NCI-H1930 (cell line): ENCODE results near the gene G3BP1.
A peak's percentile ranks its signal among the peaks of the same experiment; 100 is the strongest.
"Not testable (repeated sequence)": the region's sequence is repeated elsewhere in the genome, so short reads cannot be mapped to it uniquely, and the experiment has no call there.

Experiments
- DNase-seq, 2 experiments: peaks; one replicate each; lab custom pipeline; 2025; lab: John Stamatoyannopoulos, UW

The G3BP1 gene

GRCh38 chr5:151755383-151755782, 16.4 kb upstream of the G3BP1 start:
- DNase-seq: no peak

- no peak for DNase-seq
These were observed 14.3 kb upstream of the G3BP1 start for GRCh38 chr5:151757233-151758140.

- no peak for DNase-seq
These were observed 13.7 kb upstream of the G3BP1 start for GRCh38 chr5:151758141-151758429.

GRCh38 chr5:151758430-151759241, 13.1 kb upstream of the G3BP1 start, which contains the start of gene ATOX1:
Gene ATOX1, minus strand, starts transcription at chr5:151758631. Its CDS starts 80 bp downstream, at chr5:151758551.
- peak; percentile 79 to 80 for DNase-seq

- no peak for DNase-seq
These were observed 7.0 kb upstream of the G3BP1 start for GRCh38 chr5:151764801-151765200.

- no peak for DNase-seq
These were observed 4.8 kb upstream of the G3BP1 start for GRCh38 chr5:151766975-151767374.

GRCh38 chr5:151770383-151771258, 1.1 kb upstream of the G3BP1 start:
- DNase-seq: peak; percentile 39 to 63

- DNase-seq: peak in 1 of 2 experiments; percentile 49
These were observed 483 bp downstream of the G3BP1 start for GRCh38 chr5:151772029-151772845.

GRCh38 chr5:151772846-151773561, 1.2 kb downstream of the G3BP1 start:
- DNase-seq: no peak

- DNase-seq: no peak
These were observed 2.2 kb downstream of the G3BP1 start for GRCh38 chr5:151773951-151774350.

- no peak for DNase-seq
These were observed 3.4 kb downstream of the G3BP1 start for GRCh38 chr5:151775025-151775606.

- no peak for DNase-seq
These were observed 7.9 kb downstream of the G3BP1 start for GRCh38 chr5:151779531-151780125.

- no peak for DNase-seq
These were observed 8.6 kb downstream of the G3BP1 start for GRCh38 chr5:151780348-151780747.

- no peak for DNase-seq
These were observed 9.4 kb downstream of the G3BP1 start for GRCh38 chr5:151781201-151781600.

GRCh38 chr5:151783664-151784063, 11.9 kb downstream of the G3BP1 start:
- DNase-seq: not testable (repeated sequence)

GRCh38 chr5:151784141-151784540, 12.4 kb downstream of the G3BP1 start:
- DNase-seq: no peak

- DNase-seq: no peak
These were observed 14.7 kb downstream of the G3BP1 start for GRCh38 chr5:151786468-151786867.

GRCh38 chr5:151787817-151788216, 16.1 kb downstream of the G3BP1 start:
- DNase-seq: no peak

GRCh38 chr5:151793358-151793757, 21.6 kb downstream of the G3BP1 start:
- no peak for DNase-seq

GRCh38 chr5:151795426-151795825, 23.7 kb downstream of the G3BP1 start:
- no peak for DNase-seq
